ENCODE results near the gene ZSCAN2. TPM values are rescaled to one million over a fixed set of nuclear protein-coding genes. Genes with fewer than 3 reads are reported as not detected.
"Not testable (repeated sequence)": the region's sequence is repeated elsewhere in the genome, so short reads cannot be mapped to it uniquely, and the experiment has no call there.

ZSCAN2 gene
- polyA plus RNA-seq, result 13.1 TPM

DNA sequence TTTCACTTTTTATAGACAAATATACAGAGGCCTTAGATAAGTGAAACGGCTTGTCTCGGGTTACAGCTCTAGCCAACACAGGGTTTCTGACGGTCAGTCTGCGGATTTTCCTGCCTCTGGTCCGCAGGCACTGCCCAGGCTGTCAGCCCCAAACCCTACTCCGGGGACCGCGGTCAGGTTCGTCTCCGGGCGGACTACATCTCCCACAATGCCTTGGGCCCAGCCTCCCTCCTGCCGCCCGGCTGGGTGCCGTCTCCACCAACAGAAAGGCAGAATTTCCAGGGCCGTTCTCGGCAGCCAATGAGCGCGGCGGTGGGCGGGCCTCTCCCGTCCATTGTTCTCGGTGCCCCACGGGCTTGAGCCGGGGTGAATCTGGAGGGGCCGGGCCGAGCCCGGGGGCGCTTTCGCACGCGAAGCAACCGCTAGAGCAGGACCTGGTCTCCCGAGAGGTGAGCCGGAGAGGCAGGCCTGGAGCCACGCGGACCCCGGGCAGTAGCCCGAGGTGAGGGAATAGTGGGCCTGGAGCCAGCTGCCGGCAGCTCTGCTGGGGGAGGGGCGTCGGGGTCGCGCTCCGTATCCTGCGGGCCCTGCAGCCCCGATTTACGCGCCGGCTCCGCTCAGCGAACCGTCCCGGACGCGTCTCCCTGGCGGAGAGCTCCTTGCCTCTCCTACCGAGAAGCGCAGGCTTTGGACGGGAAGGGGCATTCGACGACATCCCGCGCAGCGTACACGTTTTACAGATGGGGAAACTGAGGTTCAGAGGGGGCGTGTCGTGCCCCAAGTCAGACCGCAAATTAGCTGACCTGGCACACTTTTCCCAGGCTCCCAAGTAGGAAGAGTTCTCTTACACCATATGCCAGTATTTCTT is at the start of gene ZSCAN2:
Gene ZSCAN2, plus strand, starts transcription at position 323 of the 868 bp plus-strand sequence. CDS start 2,919 bp downstream, outside the sequence.
- Mint-ChIP-seq H3K27me3 (no peaks in the 10 kb centered on the region), H3K9me3 (no peaks in the 10 kb centered on the region), H3K27ac (peak within 1 kb of the TSS; percentile 86 to 94 (median 91)), H3K4me1 (peaks cover 38 to 48% (median 47%) of the 10 kb centered on the region in 3 donors), H3K36me3 (peaks cover 3% of the 10 kb centered on the region), H3K4me3 (peak within 1 kb of the TSS; percentile 94 to 99 (median 96))

DNA sequence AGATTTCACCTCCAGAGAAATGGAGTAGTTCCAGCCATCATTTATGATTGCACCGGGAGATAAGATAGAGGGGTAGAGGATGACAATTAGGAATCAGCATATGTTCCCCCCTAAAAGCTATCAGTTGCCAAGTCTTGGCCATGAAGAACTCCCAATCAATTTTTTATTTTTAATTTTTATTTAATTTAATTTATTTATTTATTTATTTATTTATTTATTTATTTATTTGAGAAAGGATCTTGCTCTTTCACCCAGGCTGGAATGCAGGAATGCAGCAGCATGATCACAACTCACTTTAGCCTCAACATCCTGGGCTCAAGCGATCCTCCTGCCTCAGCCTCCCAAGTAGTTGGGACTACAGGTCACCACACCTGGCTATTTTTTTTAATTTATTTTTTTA is 49.2 kb upstream of the ZSCAN2 start:
- H3K9me3 Mint-ChIP-seq, H3K4me1 Mint-ChIP-seq, H3K27ac Mint-ChIP-seq, H3K36me3 Mint-ChIP-seq, H3K27me3 Mint-ChIP-seq, H3K4me3 Mint-ChIP-seq: not testable (repeated sequence)

DNA sequence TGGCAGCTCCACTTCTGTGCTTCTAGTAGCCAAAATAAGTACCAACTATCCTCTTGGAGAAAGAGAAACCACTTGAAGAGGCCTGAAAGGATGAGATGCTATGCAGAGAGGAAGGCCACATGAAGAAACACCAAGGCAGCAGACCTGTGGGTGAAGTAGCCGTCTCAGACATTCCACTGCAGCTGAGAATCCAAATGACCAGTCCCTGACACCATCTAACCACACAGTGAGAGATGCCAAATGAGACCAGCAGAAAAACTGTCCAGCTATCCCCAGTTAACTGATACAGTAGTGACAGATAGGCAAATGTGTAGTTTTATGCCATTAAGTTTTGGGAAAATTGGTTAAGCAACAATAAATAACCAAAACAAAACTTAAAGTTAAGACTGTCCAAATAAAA is 47.9 kb upstream of the ZSCAN2 start:
- Mint-ChIP-seq H3K27ac (peak overlapping the region in 1 of 3 donors; percentile 80), H3K9me3 (peaks cover 0 to 1% (median 0%) of the 10 kb centered on the region in 3 donors), H3K27me3 (no peaks in the 10 kb centered on the region), H3K36me3 (peaks cover 9% of the 10 kb centered on the region), H3K4me3 (no peak overlapping the region), H3K4me1 (no peaks in the 10 kb centered on the region)

DNA sequence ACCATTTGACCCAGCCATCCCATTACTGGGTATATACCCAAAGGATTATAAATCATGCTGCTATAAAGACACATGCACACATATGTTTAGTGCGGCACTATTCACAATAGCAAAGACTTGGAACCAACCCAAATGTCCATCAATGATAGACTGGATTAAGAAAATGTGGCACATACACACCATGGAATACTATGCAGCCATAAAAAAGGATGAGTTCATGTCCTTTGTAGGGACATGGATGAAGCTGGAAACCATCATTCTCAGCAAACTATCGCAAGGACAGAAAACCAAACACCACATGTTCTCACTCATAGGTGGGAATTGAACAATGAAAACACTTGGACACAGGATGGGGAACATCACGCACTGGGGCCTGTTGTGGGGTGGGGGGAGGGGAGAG is 44.1 kb upstream of the ZSCAN2 start:
- not testable (repeated sequence) for H3K27me3 Mint-ChIP-seq, H3K4me3 Mint-ChIP-seq, H3K36me3 Mint-ChIP-seq, H3K4me1 Mint-ChIP-seq, H3K9me3 Mint-ChIP-seq, H3K27ac Mint-ChIP-seq

DNA sequence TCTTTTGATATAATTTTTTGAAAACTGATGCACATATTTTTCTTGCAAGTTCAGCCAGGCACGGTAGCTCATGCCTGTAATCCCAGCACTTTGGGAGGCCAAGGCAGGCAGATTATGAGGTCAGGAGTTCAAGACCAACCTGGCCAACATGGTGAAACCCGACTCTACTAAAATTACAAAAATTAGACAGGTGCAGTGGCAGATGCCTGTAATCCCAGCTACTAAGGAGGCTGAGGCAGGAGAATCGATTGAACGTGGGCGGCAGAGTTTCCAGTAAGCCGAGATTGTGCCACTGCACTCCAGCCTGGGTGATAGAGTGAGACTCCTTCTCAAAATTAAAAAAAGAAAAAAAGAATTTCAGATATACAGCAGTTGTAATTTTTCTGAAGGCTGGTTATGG is 32.8 kb upstream of the ZSCAN2 start:
- not testable (repeated sequence) for H3K27me3 Mint-ChIP-seq, H3K9me3 Mint-ChIP-seq, H3K4me1 Mint-ChIP-seq, H3K27ac Mint-ChIP-seq, H3K36me3 Mint-ChIP-seq
- peak overlapping the region in 2 of 4 donors; percentile 60 to 66 for H3K4me3 Mint-ChIP-seq

DNA sequence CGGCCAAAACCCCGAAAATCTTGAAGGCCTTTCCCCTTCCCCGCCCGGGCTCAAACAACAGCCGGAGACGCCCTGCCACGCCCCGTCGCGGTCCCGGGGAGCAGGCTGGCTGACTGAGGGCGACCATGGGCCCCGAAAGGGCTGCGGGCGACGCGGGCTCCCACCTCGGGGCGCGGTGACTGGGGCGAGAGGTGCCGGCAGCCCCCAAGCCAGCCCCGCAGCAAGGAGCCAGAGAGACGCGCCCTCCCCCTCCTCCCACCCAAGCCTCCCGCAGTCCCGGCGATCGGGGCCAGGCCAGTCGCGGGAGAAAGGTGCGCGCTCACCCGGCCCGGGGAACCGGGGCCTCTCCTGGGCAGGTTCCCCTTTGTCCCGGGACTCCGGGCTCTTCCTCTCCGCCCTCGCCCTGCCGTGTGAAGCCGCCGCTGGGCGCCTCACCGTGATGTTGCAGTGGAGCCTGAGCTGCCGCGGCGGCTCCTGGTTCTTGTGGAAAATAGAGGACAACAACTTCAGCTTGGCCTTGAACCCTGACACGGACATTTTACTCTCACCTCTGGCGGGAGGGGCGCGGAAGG is 30.6 kb upstream of the ZSCAN2 start:
- Mint-ChIP-seq H3K27ac (peak overlapping the region in 2 of 3 donors; percentile 39 to 64), H3K9me3 (no peaks in the 10 kb centered on the region), H3K4me1 (peaks cover 0 to 3% (median 2%) of the 10 kb centered on the region in 3 donors), H3K27me3 (no peaks in the 10 kb centered on the region), H3K36me3 (no peaks in the 10 kb centered on the region), H3K4me3 (peak overlapping the region; percentile 88 to 96 (median 94))

DNA sequence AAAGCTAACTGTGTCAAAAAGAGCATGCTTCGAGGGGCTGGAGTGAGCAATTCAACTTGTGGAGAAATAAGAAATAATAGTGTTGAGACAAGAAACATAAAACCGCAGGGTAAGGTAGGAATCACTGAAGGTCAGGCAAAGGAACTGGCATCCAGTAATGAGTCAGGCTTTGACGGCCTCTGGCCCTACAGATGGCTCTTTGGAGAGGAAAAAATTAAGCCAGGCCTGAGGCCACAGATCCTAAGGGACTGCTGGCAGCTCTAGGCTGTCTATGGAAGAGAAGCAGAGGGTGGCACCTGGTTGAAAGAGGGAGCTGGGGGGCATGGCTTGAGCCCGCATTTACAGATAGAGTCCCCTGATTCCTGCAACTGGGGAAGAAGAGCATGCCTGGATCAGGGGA is 28.6 kb upstream of the ZSCAN2 start:
- peak overlapping the region in 1 of 3 donors; percentile 48 for H3K27ac Mint-ChIP-seq
- peaks cover 0 to 3% (median 2%) of the 10 kb centered on the region in 3 donors for H3K4me1 Mint-ChIP-seq
- H3K36me3 Mint-ChIP-seq, result no peaks in the 10 kb centered on the region
- peak overlapping the region in 2 of 4 donors; percentile 30 to 93 for H3K4me3 Mint-ChIP-seq
- H3K9me3 Mint-ChIP-seq, result no peaks in the 10 kb centered on the region
- H3K27me3 Mint-ChIP-seq, result no peaks in the 10 kb centered on the region

DNA sequence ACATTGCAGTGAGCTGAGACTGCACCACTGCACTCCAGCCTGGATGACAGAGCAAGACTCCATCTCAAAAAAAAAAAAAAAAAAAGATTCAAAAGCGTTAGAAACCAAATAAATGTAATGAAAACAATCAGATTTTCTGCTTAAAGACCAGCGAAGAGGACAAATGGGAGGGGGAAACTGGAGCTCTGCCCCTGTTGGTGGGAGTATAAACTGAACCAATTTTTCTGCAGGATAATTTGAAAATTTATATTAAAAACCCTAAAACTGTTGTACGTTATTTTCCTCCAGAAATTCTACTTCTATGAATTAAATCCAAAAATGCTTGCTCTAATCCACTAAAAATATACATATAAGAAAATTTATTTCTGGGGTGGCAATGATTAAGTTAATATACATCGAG is 25.3 kb upstream of the ZSCAN2 start:
- no peak overlapping the region for H3K4me3 Mint-ChIP-seq
- peaks cover 0 to 3% (median 2%) of the 10 kb centered on the region in 3 donors for H3K4me1 Mint-ChIP-seq
- H3K36me3 Mint-ChIP-seq, result no peaks in the 10 kb centered on the region
- no peak overlapping the region for H3K27ac Mint-ChIP-seq
- H3K9me3 Mint-ChIP-seq, result no peaks in the 10 kb centered on the region
- H3K27me3 Mint-ChIP-seq, result no peaks in the 10 kb centered on the region

DNA sequence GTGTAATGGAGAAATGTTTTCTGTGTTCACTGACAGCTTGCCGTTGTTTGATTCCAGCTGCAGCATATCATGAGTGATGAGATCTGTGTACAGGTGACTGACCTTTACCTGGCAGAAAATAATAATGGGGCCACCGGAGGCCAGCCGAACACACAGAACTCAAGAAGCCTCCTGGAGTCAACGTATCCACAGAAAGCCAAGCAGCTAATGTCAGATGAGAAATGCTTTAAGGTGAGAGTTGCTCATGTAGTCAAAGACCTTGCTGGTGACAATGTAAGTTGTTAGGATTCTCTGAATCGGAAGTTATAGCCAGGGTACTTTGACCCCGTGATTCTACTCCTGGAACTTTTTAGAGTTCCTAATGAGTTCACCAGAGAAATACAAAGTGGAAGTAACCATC is 22.9 kb upstream of the ZSCAN2 start:
- not testable (repeated sequence) for H3K9me3 Mint-ChIP-seq, H3K4me3 Mint-ChIP-seq, H3K27me3 Mint-ChIP-seq, H3K27ac Mint-ChIP-seq, H3K36me3 Mint-ChIP-seq, H3K4me1 Mint-ChIP-seq

DNA sequence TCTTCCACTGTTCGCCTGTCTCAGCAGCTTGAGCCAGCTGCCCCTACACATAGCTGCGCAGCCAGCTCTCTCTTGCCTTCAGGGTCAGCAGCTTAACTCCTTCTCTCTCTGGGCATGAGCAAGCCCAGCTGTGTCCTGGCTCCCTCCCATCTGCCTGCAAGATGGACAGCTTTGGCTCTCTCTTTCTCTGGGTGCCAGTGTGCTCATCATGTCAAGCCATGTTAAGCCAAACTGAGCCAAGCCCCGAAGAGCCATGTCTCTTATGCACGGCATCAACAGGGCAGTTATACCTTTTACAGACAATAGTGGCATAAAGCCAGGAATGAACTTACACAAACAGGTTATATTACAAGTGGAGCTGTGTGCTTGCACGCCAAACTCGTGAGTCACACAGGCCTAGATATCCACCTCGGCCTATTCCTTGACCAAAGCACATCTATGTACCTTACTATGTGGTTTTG is 21.5 kb upstream of the ZSCAN2 start:
- not testable (repeated sequence) for H3K4me1 Mint-ChIP-seq, H3K27ac Mint-ChIP-seq, H3K36me3 Mint-ChIP-seq, H3K9me3 Mint-ChIP-seq, H3K4me3 Mint-ChIP-seq, H3K27me3 Mint-ChIP-seq

DNA sequence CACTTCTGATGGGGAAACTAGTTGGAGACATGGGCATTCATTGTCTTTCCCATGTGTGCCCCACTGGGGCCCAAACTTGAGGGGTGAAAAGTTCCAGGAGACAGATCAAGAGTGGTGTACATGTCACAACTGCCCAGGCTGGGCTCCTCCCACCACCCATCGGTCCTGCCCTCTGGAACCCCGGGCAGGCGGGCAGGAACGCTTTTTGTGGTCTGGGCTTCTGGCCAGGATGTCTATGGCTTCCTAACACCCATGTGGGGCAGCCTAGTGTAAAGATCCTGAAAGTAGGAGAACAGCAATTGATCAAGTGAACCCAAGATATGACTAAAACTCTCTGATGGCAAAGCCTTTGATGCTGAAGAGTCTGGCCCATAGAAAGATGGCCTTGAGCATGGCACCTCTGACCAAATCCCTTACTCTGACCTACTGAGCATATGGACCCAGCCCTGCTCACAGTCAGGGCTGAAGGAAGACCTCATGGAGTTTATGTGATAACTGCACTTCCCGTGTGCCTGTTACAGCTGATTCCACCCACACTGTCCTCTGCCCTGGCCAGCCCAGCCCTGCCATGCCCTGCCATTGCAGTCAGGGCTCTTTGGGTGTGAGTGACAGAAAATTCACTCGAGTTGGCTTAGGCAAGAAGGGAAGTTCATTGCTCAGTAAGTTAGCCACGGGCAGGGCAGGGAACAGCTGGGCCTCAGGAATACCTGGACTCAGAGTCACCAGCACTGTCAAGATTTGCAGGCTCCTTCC is 19.0 kb upstream of the ZSCAN2 start:
- H3K36me3 Mint-ChIP-seq, H3K4me1 Mint-ChIP-seq, H3K27me3 Mint-ChIP-seq, H3K27ac Mint-ChIP-seq, H3K9me3 Mint-ChIP-seq: not testable (repeated sequence)
- H3K4me3 Mint-ChIP-seq, result peak overlapping the region in 1 of 4 donors; percentile 28

DNA sequence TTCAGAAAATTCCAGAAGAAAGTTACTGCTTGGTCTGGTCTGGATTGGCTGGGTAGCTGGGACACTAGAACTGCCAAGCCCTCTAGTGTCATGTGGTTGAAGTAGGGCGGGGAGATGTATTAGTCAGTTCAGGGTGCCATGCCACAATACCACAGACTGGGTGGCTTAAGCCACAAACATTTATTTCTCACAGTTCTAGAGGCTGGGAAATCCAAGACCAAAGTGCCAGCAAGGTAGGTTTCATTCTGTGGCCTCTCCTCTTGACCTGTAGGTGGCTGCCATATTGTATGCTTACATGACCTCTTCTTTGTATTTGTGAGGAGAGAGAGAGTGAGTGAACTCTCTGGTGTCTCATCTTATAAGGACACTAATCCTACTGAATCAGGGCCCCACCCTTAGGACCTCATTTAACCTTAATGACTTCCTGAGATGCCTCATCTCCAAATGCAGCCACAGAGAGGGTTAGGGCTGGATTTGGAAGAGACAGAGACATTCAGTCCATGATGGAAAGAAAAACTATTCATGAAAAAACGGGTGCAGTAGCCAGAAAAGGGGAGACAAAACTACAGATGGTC is 18.1 kb upstream of the ZSCAN2 start:
- Mint-ChIP-seq H3K4me3 (peak overlapping the region in 1 of 4 donors; percentile 28), H3K36me3 (peaks cover 2% of the 10 kb centered on the region), H3K27ac (peak overlapping the region in 1 of 3 donors; percentile 41), H3K9me3 (peaks cover 0 to 2% (median 0%) of the 10 kb centered on the region in 3 donors), H3K27me3 (peaks cover 8% of the 10 kb centered on the region), H3K4me1 (no peaks in the 10 kb centered on the region)

DNA sequence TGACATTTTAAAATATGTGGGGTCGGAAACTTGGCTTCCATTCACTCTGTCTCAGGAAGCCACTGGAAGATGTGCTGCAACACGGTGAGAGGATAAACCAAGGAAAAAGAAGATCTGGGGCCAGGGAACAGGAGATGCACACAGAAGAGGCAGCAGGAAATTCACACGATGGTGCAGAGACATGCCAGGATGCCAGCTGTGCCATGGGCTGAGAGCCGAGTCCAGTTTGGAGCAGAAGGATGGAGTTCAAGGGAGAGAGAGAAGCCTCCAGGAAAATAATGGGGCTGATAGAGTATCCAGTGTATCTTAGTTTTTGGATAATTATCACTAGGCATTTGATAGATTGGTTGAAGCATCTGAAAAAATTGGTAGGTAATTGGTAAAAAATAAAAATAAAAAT is 16.9 kb upstream of the ZSCAN2 start:
- not testable (repeated sequence) for H3K4me1 Mint-ChIP-seq, H3K27me3 Mint-ChIP-seq, H3K9me3 Mint-ChIP-seq, H3K4me3 Mint-ChIP-seq, H3K36me3 Mint-ChIP-seq, H3K27ac Mint-ChIP-seq

DNA sequence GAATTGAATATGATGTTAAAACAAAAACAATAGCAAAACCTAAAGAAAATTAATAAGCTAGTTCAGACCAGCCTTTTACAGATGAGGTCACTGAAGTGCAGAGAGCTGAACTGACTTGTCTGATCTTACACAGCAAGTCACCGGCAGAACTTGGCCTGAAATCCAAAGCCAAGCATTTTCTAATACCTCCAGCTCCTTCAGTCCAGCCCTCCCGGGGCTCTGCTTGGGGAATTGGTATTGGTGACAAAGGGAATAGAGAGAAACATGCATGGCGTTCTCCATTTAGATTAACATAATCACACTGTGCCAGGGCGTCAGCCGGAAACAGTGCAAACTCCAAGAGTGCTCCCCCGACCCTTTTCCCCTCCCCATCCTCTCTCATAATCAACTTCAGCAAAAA is 14.1 kb upstream of the ZSCAN2 start:
- no peak overlapping the region for H3K27ac Mint-ChIP-seq
- H3K4me1 Mint-ChIP-seq, result peaks cover 3 to 9% (median 4%) of the 10 kb centered on the region in 3 donors
- peak overlapping the region in 1 of 4 donors; percentile 9 for H3K4me3 Mint-ChIP-seq
- H3K27me3 Mint-ChIP-seq, result peaks cover 7% of the 10 kb centered on the region
- H3K9me3 Mint-ChIP-seq, result peaks cover 0 to 2% (median 0%) of the 10 kb centered on the region in 3 donors
- H3K36me3 Mint-ChIP-seq, result peaks cover 2% of the 10 kb centered on the region
